GM19035 (cell line): Measurements from ENCODE around the gene PAPPA.

Experiments used
- ATAC-seq: cut with Tn5 transposase; IDR thresholded peaks from one replicate; pipeline ENCODE4 v1.9.1; 2021; ENCODE audit not compliant: unreplicated experiment

PAPPA gene

GRCh38 chr9:116379821-116380220 lies 226.2 kb downstream of the PAPPA start:
- no peak for ATAC-seq

- no peak for ATAC-seq
Measured at GRCh38 chr9:116380496-116380995, 227.0 kb downstream of the PAPPA start.

DNA sequence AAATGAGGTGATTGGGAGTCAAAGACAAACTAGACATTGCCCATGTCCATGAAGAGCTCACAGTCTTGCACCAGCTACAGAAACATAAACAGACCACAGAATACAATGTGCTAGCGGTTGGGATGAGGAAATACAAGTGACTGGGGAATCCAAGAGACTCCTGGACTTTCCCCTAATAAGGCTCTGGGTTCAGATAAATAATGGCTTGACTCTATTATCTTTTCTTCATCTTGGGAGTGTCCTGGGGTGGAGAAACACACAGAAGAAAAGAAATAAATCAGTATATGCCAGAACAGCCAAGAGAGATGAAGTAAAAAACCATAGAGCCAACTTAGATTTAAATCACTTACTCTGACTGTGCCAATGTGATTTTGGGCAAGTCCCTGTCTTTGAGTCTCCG lies 227.8 kb downstream of the PAPPA start:
- ATAC-seq = no peak

DNA sequence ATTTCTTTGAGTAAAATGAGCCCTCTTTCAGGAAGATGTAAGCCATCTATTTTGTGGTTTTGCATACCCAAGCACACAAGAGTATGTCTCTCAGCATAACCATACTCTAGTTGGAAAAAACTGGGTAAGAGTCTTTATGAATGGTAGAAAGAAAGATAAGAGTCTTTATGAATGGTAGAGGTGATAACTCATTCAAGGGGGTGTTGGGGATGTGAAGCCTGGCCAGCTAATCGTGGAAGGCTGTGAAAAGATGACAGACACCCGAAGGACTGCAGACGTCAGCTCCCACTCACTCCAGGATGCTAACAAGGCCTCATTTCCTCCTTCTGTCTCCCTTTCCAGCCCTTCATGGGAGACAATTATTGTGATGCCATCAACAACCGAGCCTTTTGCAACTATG lies 228.5 kb downstream of the PAPPA start:
- ATAC-seq = no peak

DNA sequence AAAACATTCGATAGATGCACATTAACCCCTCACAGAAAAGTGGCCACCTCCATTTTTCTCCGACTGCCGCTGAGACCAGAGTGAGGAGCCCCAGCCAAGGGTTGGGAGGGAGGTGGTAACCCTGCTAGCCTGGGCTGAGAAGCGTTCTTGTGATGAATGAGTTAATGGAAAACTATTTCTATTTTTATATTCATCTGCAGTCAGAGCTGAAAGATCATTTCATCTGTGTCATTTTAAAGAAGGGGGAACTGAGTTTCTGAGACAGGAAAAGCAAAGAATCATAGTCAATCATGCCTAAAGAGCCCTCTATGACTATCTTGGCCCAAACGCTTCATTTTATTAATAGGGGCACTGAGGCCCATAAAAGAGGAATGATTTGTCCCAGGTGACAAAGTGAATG lies 229.5 kb downstream of the PAPPA start:
- ATAC-seq = no peak

DNA sequence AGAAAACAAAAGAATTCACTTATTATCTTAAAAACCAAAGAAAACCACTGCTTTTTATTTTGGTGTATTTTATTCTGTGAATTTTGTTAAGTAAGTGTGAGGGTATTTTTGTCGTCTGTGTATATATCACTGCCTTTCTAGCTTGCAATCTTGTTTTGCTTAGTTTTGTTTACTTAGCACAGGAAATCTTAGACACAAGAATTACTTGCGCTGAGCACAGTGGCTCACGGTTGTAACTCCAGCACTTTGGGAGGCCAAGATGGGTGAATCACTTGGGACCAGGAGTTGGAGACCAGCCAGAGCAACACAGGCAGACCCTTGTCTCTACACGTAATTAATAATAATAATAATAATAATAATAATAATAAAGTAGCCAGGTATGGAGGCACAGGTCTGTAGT lies 230.3 kb downstream of the PAPPA start:
- no peak for ATAC-seq

- no peak for ATAC-seq
Measured at GRCh38 chr9:116387934-116388698, 234.5 kb downstream of the PAPPA start.

DNA sequence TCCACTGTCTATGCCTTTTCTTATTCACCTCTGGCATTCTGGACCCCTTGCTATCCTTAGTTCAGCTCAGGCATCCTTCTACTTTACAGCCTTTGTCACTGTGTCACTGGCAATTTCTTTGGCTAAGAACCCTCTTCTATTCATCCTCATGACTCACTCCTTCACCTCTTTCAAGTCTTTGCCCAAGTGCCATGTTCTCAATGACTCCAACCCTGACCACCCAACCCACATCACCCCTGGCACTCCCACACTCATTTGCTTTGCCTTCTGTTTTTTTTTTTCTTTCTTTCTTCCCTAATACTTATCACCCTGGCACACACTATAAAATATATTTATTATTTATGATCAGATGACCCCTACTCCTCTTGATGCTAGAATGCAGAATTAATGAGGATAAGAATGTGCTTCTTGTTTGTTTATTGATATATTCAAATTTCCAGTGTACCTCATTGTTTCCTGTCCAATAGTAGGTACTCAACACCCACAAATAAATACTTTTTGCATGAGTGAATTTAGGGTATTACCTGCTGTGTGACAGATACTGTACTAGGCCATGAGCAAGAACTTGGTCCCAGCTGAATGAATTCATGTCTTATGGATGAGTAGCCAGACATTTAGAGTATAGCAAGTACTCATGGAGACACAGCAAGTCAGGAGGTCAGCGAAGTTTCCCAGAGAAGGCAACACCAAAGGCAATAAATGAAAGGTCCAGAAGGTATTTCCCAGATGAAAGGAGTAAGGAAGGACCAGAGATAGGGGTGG lies 236.1 kb downstream of the PAPPA start:
- no peak for ATAC-seq

- ATAC-seq = peak; percentile 77
Measured at GRCh38 chr9:116390303-116391228, 237.0 kb downstream of the PAPPA start.

GRCh38 chr9:116391306-116391900 lies 237.8 kb downstream of the PAPPA start:
- ATAC-seq = no peak

DNA sequence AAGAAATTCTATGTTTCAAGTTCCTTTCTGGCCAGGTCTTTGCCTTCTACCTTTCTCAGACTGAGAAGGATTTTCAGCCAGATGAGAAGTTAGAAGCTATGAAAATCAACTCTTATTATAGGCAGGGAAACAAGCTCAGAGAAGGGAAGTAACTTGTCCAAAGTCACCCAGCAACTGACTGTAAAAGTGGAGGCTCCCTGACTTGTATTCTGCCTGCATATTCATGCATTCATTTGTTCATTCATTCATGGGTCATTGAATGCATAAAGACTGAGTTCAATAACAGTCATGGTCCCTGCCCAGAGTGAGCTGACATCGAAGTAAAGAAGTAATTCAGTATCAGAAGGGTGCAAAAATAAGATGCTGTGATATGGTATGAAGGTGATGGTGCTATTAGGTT lies 239.6 kb downstream of the PAPPA start:
- no peak for ATAC-seq

DNA sequence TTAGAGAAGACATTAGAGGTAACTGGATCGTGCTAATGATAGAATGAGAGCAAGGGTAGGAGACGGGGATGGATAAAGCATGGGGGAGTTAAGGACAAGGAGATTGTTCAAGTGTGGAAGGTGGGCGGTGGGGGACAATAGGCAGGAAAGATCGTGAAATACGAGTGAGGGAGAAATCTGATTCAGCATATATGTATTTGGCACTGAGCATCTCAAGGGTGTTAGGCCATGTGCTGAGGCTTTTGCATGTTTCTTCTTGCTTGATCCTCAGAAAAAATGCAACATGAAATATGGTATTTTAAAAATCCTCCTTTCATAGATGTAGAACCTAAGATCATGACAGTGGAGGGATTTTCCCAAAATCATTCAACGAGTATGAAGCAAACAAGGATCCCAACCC lies 240.5 kb downstream of the PAPPA start:
- no peak for ATAC-seq

GRCh38 chr9:116394894-116395698 lies 241.5 kb downstream of the PAPPA start:
- ATAC-seq = no peak

- no peak for ATAC-seq
Measured at GRCh38 chr9:116395699-116396037, 242.1 kb downstream of the PAPPA start.

GRCh38 chr9:116403171-116403570 lies 249.6 kb downstream of the PAPPA start:
- no peak for ATAC-seq

DNA sequence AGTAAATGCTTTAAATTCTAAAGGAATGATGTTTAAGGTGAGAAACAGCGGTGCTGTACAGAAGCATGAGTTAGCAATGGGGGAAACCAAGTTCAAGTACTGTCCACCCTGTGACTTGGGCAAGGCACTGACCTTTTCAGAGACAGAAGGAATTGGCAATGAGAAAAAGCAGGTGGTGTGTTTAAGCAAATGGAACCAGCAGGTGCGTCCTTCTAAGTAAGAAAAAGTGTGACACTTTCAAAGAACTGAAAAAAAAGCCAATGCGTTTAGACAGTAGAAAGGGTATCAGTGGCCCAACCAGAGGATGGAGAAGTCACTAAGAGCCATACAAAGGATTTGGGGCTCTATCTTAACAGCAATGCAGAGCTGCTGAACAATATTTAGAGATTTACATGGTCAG lies 250.6 kb downstream of the PAPPA start:
- ATAC-seq = no peak

GRCh38 chr9:116405321-116405720 lies 251.7 kb downstream of the PAPPA start:
- ATAC-seq = no peak

DNA sequence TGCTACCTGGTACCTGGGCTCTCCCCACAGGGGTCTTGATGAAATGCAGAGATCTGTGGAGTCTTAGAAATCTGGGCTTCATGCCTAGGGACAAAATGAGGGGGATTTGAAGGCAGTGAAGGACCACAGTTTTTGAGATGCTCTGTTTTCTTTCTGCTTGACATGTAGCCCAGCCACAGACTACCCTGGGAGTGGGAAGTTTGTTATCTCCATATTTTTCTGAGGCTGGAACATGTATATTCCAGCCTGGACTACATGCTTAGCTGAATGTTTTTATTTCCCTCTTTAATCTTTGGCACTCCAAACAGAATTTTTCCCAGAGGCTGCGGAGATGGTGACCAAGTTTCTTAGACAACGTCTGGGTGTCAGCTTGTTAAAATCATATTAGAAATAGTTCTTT lies 252.9 kb downstream of the PAPPA start:
- no peak for ATAC-seq

DNA sequence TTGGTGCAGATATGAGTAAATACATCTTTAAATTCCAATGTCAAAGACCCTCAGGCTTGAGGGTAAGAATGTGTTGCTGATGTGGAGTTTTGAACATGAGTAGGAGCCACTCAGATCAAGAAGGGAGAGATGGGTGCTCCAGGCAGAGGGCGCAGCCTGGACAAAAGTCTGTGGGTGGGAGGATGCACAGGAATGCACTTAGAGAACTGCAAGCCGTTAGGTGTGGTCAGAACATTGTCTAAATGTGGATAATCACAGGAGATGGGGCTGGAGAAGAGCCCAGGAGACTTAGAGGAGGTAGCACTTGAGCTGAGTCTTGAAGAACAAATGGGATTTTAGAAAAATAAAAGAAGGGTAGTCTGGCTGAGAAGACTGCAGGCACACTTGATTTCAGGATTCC lies 255.5 kb downstream of the PAPPA start:
- ATAC-seq = no peak

GRCh38 chr9:116409638-116410037 lies 256.0 kb downstream of the PAPPA start:
- no peak for ATAC-seq
